Measurements from ENCODE around the gene TTC38.

The TTC38 gene

DNA sequence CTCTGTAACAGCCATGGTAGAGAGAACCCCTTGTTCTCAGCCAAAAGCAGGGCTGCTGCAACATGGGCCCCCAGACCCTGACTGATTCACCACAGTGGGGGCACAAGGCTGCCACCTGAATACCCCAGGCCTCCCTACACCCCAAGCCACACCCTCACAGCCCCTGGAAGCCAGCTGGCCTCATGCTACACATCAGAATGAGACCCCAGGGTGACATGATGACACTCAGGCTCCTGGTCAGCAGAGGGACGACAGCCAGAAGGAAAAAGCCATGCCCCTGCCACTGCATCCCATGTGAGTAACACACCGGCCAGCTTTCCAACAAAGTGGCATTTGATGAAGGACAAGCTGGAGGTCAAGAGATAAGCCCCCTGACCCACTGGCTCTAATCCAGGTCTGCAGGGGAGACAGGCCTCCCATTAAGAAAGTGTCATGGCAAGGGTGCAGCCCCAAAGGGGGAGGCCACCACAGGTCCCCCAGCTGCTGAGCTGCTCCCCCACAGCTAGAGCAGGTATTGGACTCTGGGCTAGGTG is 20.3 kb upstream of the TTC38 start:
- H3K4me3 ChIP-seq (ENCODE audit: low read depth, low read length), result no peak overlapping the region
- peaks cover 2% of the 10 kb centered on the region for H3K9me3 ChIP-seq (ENCODE audit: severe bottlenecking)
- TF ChIP-seq CTCF (IDR thresholded peaks at IDR 0.05; ENCODE audit: low read depth, low read length), result no peak
- no peak for DNase-seq
- H3K27me3 ChIP-seq (ENCODE audit: insufficient read depth, low read depth, severe bottlenecking), result no peaks in the 10 kb centered on the region
- H3K36me3 ChIP-seq, result no peaks in the 10 kb centered on the region
- no peak overlapping the region for H3K27ac ChIP-seq

DNA sequence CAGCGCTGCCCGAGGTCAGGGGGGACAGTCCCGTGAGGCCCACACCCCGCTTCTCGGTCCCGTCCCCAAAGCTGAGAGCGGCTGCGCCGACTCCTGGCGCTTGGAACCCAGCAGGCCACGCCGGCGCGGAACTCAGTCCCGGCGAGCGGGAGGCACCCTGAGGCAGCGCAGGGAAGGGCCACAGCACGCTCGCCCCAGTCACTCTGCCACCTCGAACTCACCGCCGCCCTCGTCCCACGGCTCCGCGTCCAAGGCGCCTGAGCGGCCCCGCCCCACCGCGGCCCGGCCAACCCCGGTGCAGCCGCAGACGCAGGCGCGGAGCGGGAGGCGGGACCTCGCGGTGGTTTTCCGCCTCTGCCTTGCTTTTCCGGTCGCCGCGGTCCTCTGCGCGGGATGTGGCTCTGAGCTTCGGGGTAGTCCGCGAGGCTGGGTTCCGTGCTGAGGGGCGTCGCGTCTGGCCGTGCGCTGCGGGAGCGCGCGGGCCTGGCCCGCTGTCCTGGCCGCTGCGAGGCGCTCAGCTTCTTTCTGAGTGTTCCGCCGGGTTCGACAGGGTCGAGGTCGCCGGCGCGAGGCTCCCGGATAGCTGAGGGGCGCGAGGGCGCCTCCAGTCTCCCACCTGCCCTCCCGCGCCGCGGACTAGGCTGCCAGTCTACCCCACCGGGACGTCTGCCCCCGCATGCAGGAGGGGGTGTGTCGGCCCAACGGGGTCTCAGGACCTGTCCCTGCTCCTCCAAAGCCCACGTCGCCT is 17.6 kb upstream of the TTC38 start, which contains the start of gene CDPF1:
Gene CDPF1, minus strand, starts transcription at position 259 of the 748 bp plus-strand sequence. CDS start 2,009 bp downstream, outside the sequence.
- Histone ChIP-seq H3K27me3 (ENCODE audit: insufficient read depth, low read depth, severe bottlenecking) (no peaks in the 10 kb centered on the region), H3K36me3 (no peaks in the 10 kb centered on the region), H3K4me3 (ENCODE audit: low read depth, low read length) (peak within 1 kb of the TSS; percentile 87), H3K27ac (peak within 1 kb of the TSS; percentile 90), H3K9me3 (ENCODE audit: severe bottlenecking) (peaks cover 2% of the 10 kb centered on the region)
- peak; percentile 93 for DNase-seq
- no peak for TF ChIP-seq CTCF (IDR thresholded peaks at IDR 0.05; ENCODE audit: low read depth, low read length)

DNA sequence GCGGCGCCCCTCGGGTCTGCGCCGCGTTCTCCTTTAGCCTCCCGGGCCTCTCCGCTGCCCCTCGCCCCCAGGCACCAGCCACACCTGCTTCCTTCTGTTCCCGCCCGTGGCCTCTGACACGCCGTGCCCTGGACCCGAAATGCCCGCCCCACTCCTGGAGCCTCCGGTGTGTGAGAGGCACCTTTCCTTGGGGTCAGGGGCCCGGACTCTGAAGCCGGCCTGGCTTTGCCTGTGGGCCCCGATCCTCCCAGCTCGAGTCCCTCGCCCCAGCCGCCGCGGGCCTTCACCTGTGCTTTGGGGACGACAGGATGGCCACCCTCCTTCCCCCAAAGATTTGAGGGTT is 17.1 kb upstream of the TTC38 start:
- peak overlapping the region; percentile 87 for H3K4me3 ChIP-seq (ENCODE audit: low read depth, low read length)
- H3K27ac ChIP-seq, result peak overlapping the region; percentile 90

DNA sequence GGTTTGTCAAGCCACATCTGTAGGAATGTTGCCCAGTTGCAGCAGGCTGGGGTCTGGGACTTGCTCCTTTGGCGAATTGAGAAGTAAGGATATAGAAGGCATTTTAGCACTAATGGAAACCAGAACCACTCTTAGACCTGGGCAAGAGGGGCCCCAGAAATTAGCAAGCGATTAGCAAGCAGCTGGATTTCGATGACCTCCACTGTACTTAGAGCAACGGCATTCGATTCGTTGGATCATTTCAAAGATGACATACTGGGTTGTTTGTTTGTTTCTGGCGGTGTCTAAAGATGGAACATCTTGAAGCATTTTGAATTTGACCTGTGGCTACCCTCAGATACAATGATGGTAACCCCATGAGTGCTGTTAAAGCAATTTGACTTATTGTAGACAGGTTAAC is 16.5 kb upstream of the TTC38 start:
- H3K9me3 ChIP-seq (ENCODE audit: severe bottlenecking), result peaks cover 2% of the 10 kb centered on the region

More for the DNA sequence above, 17.1 kb upstream of the TTC38 start:
- H3K9me3 ChIP-seq (ENCODE audit: severe bottlenecking), result peaks cover 2% of the 10 kb centered on the region
- no peaks in the 10 kb centered on the region for H3K36me3 ChIP-seq
- DNase-seq, result peak; percentile 20
- no peaks in the 10 kb centered on the region for H3K27me3 ChIP-seq (ENCODE audit: insufficient read depth, low read depth, severe bottlenecking)
- TF ChIP-seq CTCF (IDR thresholded peaks at IDR 0.05; ENCODE audit: low read depth, low read length), result no peak

DNA sequence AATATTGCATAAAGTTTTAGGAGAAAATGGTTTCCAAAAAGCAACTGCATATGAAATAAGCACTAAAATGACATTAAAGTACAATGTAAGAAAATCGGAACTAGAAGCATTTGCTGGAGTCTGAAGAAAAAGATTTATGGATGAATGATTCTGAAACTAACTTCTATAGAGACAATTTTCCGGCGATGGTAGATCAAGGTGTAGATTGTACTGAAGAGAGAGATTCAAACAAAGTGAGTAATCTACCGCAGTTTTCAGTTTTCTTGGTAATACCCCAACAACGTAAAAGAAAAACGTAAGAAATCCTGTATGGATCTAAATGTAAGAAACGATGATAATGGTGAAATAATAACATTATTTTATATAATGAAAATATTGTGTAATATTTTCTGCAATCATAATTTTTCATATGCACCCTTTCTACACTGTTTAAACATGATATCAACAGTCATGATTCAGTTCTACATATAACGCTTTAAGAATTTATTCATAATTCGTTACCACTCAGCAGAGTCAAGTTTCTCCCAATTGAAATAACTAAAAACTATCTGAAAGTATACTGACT is 15.9 kb upstream of the TTC38 start:
- H3K9me3 ChIP-seq (ENCODE audit: severe bottlenecking), result peaks cover 2% of the 10 kb centered on the region
- no peak overlapping the region for H3K27ac ChIP-seq
- no peak for TF ChIP-seq CTCF (IDR thresholded peaks at IDR 0.05; ENCODE audit: low read depth, low read length)
- no peaks in the 10 kb centered on the region for H3K36me3 ChIP-seq
- no peaks in the 10 kb centered on the region for H3K27me3 ChIP-seq (ENCODE audit: insufficient read depth, low read depth, severe bottlenecking)
- no peak for DNase-seq
- no peak overlapping the region for H3K4me3 ChIP-seq (ENCODE audit: low read depth, low read length)

More for the DNA sequence above, 16.5 kb upstream of the TTC38 start:
- DNase-seq, result no peak
- H3K36me3 ChIP-seq, result no peaks in the 10 kb centered on the region
- H3K4me3 ChIP-seq (ENCODE audit: low read depth, low read length), result peak overlapping the region; percentile 87
- H3K27ac ChIP-seq, result peak overlapping the region; percentile 90
- no peaks in the 10 kb centered on the region for H3K27me3 ChIP-seq (ENCODE audit: insufficient read depth, low read depth, severe bottlenecking)
- no peak for TF ChIP-seq CTCF (IDR thresholded peaks at IDR 0.05; ENCODE audit: low read depth, low read length)
